Activated CD4-positive, alpha-beta T cell treated with anti-CD3 and anti-CD28 coated beads, Interleukin-2, amount 50 U/mL, for 1 hour (primary cell): ENCODE data around the gene RABGAP1.

ENCODE experiments used
- DNase-seq: peaks from one replicate; pipeline ENCODE4 v3.0.0-alpha.2; 2020

The RABGAP1 gene

GRCh38 chr9:123016631-123017030 is 75.8 kb downstream of the RABGAP1 start:
- no peak for DNase-seq

GRCh38 chr9:123020796-123021195 is 80.0 kb downstream of the RABGAP1 start:
- DNase-seq = no peak

DNA sequence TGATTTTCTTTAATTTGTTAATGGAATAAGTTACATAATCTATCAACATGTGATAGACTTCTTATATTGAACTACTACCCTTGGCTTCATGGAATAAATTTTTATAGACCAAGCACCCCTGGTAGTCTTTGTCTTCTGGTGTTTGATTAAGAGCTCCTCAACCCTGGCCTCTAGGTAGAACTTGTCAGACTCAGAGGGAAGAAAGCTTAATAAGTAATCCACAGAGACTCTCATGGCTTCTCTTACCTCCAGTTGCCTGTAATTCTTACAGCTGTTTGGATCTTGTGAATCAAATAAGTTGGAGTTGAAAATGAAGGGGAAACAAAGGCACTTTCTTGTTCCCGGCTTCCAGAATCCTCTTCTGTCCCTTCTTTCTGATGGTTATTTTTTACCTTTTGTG is 85.6 kb downstream of the RABGAP1 start:
- no peak for DNase-seq

DNA sequence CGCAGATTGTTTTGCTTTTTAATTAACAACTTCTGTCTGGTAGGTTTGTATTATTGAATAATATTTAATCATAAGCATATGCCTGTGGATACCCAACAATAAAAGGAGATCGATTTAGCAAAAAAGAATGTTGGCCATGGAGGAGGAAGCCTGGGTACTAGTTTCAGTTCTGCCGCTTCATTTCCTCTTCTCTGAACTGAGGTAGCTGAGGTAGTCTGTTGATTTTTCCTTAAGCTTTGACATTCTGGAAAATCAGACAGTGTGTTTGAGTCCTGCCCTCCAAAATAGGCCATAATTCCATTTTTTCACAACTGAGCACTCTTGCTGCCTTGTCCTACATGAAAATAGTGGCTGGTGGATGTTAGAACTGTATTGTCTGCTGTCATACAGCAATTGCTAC is 86.7 kb downstream of the RABGAP1 start:
- no peak for DNase-seq

DNA sequence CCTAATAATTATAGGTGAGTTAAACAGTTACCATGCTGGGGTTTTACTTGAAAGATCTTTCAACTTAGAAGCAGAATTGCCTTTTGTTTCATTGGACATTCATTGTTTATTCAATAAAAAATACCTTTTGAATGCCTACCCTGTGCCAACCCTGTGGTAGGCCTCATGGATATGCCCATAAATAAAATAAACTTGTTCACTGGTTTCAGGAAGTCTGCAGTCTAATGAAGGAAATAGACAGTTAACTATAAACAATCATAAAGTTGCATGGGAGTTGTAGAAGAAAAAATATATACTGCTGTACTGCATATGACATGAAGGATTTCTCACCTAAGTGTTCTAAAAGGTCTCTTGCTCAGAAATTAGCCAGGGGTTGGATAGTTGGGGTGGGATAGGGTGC is 87.3 kb downstream of the RABGAP1 start:
- DNase-seq = no peak

DNA sequence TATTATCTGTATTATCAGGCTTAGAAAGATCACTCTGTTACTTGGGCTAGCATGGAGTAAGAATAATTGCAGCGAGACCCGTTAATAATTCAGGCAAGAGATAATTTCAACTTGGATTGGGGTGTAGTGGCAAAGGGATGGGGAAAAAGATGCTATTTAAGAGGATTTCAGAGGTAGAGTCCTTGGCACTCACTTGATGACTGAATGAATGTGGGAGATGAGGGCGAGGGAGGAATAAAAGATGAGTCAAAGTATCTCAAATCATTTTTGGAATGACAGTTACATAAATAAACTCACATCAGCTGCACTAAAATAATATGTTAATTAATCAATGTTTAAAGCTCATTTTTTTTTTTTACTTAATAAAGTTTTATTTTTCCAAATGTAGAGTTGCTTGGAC is 88.2 kb downstream of the RABGAP1 start:
- DNase-seq = no peak

- no peak for DNase-seq
These were observed 91.1 kb downstream of the RABGAP1 start for GRCh38 chr9:123031963-123032362.

DNA sequence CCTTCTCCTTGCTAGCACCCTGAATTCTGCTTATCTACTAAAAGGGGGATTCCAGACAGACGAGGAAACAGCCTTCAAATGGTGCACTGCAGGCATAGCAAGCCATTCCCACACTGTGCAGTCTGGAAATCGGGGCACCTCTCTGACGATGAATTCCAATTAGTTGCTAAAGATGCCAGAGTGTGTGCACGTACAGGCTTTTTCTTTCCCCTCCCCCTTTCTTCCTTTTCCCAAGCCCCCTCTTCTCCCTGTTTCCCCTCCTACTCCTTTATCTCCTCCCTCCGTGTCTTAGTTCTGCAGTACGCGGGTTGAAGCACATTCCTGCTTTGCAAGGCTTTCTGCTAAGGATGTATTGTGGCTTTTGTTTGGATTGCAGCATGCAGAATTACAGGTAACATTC is 92.5 kb downstream of the RABGAP1 start, which contains the start of gene GPR21:
Gene GPR21 (plus strand): TSS at position 316 of the 400 bp plus-strand sequence. CDS start 900 bp downstream, outside the sequence.
- DNase-seq = no peak

DNA sequence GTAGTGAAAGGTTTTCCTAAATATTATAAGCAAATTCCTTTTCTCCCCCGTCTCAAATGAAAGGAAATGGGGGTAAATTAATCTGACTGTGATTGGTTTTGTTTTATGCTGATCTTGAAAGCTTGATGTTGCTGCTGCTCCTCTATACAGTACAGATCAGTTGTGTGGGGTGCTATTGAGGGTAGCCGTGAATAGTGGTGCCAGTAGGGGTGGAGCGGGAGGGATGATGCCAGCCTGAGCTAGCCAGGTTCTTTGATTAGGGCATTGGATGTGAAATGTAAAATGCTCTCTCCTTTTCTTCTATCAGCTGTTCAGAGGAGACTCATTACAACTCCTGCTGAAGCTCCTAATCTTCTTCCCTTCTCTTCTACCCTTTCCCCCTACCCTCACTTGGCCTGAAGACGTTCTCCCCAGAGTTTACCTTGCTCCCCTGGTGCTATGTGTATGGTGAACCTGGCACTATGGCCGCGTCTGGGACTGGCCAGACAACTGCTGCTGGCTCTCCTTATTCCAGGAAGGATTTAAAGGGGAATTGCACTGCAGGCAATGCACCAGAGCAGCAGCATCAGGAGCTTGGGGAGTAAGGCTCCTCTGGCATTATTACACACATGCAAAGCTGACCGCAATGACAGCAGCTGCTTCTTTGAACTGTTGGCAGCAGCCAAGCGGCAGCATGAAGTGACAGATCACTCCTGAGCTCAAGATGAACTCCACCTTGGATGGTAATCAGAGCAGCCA is 93.2 kb downstream of the RABGAP1 start:
- no peak for DNase-seq

- DNase-seq = no peak
These were observed 94.2 kb downstream of the RABGAP1 start for GRCh38 chr9:123034881-123035510.

GRCh38 chr9:123035791-123036190 is 95.0 kb downstream of the RABGAP1 start:
- no peak for DNase-seq

DNA sequence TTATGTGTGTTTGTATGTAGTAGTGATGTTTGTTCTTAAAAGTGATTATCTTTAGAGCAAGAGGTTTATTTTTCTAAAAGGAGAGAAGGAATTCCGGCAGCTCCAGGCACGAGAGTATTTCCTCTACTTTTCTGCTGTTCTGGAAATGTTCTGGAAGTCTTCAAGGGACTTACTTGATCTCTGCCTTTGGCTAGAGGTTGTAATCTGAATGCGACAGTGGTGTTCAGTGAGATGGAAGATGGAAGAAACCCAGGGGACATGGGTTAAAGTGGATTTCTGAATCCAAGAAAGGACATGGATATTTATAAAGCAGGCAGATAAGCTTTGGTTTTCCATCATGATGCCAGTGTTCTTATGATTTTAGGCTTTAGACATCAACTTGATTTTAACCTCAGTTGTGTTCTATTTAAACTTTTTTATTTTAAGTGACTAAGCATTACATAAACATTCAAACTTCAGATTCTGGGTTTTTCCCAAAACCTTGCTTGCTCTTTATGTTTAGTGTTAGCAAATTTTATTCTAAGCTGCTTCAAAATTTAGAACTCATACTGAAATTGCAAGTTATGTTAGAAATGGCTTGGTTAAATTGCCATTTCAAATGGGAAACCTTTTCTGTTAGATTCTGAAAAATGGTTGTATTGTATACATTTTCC is 96.2 kb downstream of the RABGAP1 start:
- DNase-seq = no peak

GRCh38 chr9:123039617-123040219 is 98.9 kb downstream of the RABGAP1 start:
- DNase-seq = no peak

DNA sequence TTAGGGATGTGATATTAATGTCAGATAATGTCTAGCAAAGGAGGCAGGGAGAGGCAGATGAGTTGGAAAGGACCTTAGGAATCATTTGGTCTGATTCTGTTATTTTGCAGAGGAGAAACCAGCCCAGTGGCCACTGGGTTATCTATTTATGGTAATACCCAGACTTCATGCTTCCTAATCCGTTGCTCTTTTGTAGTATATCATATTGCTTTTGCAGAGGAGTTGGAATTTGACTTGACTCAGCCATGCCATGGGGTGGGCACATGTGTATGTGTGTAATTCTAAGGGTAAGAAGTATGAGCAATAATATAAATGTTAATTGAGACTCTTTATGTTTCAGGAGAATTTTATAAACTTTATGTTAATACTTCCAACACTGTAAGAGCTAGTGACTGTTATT is 100.0 kb downstream of the RABGAP1 start:
- no peak for DNase-seq

GRCh38 chr9:123041489-123041888 is 100.7 kb downstream of the RABGAP1 start:
- DNase-seq = no peak

DNA sequence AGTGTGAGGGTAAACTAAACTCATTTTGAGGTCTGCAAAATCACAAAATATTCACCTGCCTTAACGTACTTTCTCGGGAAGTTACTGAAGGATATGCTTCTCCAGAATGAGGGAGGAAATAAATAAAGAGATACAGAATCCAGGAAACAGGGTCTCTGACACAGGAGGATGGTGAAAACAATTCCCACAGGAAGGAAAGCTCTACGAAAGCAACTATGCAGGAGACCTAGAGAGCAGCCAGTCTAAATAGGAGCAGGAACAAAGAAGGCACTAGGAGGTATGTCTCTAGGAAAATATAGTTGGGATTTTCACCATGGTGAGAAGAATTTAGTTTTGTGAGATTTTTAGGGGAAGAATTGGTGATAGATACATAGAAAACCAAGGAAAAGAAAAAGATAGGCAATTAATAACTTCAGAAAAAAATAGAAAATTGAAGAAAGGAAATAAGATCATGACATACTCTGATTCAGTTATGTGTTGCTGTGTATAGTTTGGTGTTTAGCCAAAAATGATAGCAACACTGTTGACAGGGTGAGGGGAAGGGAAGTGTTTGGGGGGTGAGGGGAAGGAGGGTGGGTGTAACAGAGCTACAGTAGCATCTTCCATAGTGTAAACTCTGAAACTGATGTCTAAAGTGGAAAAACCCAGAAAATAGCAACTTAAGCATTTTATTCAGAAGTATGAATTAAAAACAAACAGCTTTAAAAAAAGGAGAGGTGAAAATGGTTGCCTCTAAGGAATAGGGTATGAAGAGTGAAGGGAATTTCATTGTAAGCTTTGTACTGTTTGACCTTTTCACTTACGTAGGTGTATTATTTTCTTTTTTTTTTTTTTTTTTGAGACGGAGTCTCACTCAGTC is 102.5 kb downstream of the RABGAP1 start:
- DNase-seq = no peak

DNA sequence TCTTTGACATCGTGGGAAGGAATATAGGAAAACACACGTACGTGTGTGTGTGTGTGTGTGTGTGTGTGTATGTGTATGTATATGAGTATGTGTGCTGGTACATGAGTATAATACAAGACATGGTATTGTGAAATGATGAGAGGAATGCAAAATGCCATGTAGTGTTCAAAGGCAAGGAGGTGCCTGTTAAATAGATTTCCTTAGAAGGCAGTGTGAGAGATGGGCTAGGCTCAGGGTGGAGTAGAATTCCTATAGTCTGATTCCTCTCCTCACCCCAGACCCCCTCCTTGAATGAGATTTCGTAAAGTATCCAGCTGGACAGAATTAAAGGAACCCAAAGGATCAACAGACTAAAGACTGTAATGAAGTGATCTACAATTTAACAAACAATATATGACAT is 103.8 kb downstream of the RABGAP1 start:
- DNase-seq = no peak

DNA sequence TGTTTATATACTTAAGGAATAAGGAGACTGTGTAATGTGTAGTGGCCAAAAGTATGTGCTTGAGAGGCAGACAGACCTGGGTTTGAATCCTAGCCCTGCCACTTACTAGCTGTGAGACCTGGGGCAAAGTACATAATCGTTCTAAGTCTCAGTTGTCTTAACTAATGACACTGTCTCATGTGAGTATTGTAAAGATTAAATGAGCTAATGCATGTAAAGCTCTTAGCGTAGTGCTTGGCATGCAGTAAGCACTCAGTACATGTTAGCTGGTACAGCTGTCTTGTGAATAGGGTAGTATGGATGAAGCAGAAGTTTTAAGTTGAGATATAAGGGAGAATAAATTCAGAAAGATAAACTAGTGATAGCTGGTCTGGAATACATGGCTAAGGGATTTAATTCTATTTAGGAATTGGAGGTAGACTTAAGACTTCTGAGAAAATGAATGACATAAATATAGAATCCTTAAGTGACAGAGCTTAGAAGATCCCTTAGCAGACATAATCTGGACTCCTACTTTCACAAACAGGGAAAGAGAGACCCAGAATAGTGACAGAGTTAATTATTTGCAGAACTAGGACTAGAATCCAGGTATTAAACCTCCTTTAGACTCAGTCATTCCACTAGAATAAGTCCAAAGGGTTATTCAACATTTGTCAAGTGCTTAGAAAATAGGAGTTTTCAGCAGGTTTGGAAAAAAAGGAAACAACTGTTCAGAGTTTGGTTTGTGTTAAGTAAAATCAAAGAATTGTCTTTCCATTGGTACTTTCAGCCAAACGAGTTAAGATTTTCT is 105.8 kb downstream of the RABGAP1 start:
- DNase-seq = no peak

DNA sequence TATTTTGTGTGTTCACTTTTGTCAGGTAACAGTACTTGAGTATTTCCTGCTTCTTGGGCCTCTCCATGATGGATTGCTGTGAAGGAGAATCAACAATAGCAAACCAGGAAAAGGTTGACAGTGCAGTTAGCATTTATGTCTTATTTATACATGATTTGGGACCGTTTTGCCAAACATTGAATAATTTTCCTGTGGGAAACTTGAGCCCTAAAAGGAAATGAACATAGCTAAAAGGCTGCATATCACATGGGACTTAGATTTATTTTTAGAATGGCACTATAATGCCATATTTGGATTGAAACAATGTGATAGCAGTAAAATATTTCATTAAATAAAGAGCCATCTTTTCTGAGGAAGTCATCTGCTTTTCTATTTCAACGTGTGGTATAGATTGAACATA is 107.9 kb downstream of the RABGAP1 start:
- DNase-seq = no peak

- no peak for DNase-seq
These were observed 108.9 kb downstream of the RABGAP1 start for GRCh38 chr9:123049589-123050222.

DNA sequence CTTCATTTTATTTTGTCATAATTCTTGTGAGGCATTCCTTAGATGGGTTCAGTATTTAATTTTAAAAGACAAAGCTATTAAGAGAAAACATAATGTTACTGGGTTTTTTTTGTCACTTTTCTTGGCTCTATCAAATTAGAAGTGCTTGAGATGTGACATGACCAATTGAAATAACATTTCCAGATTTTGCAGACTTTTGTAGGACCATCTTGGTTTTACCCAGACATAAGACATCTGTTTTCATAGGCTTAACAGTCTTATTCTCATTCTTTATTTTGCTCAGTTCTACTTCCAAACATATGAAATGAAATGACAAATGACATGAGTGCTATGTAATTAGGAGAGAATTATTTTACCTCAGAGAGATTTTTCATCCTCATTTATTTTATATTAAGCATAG is 112.2 kb downstream of the RABGAP1 start:
- DNase-seq = no peak
